ENCODE data around the gene LENG1.

LENG1 gene

GRCh38 chr19:54108496-54108895, 51.0 kb downstream of the LENG1 start:
- no peak for DNase-seq

GRCh38 chr19:54107876-54108490, 51.5 kb downstream of the LENG1 start:
- DNase-seq, result no peak

GRCh38 chr19:54106716-54107115, 52.8 kb downstream of the LENG1 start:
- no peak for DNase-seq

- no peak for DNase-seq
Observed at GRCh38 chr19:54105796-54106195, 53.7 kb downstream of the LENG1 start.

Data from inflammatory macrophage (primary cell).